AG04450 (cell line): Measurements from ENCODE around the gene PLEKHG3. TPM values are rescaled to one million over a fixed set of nuclear protein-coding genes. Genes with fewer than 3 reads are reported as not detected.

Experiments used
- CTCF ChIA-PET: fragments of 300-600, 350-600 bp; formaldehyde crosslinking; extraction: SDS; loops from one replicate; lab custom pipeline; 2022; ENCODE audit warnings: antibody characterized with exemption, inconsistent platforms; lab: Charles Lee
- POLR2A ChIA-PET: fragments of 350-600 bp; formaldehyde crosslinking; extraction: SDS; loops from one replicate; lab custom pipeline; 2021; ENCODE audit warnings: antibody characterized with exemption, inconsistent platforms; lab: Yijun Ruan, JAX
- DNase-seq: peaks from one replicate; pipeline ENCODE4 v3.0.0-alpha.2; 2011; ENCODE audit warnings: low read depth, low spot score
- H3K27ac ChIP-seq: one replicate; pipeline ENCODE4 v1.5.1; 2012; ENCODE audit warnings: low read depth, low read length, control low read depth
- H3K27me3 ChIP-seq: one replicate; pipeline ENCODE4 v1.6.0; 2012; ENCODE audit warnings: low read length; ENCODE audit not compliant: control insufficient read depth, insufficient read depth
- H3K4me3 ChIP-seq: 2 replicates; pipeline ENCODE4 v1.5.1; 2011; ENCODE audit warnings: mild to moderate bottlenecking, low read depth, low read length, control low read depth
- H3K9me3 ChIP-seq: 2 replicates; pipeline ENCODE4 v1.5.1; 2012; ENCODE audit warnings: low read length; ENCODE audit not compliant: control insufficient read depth, insufficient read depth
- CTCF ChIP-seq: IDR thresholded peaks from 2 replicates; pipeline ENCODE4 v1.5.1; 2011; ENCODE audit warnings: low read depth, low read length, control low read depth, inconsistent platforms
- polyA plus RNA-seq: library from polyadenylated mRNA; depleted of rRNA; stranded (reverse); fragments of >200 nt; gene quantifications from 2 replicates; pipeline ENCODE4 v1.2.3, GENCODE V29; 2011

Gene PLEKHG3
- polyA plus RNA-seq, 1 experiment = 6.6 TPM

- Histone ChIP-seq H3K27me3 (peaks cover 11% of the 10 kb centered on the region), H3K9me3 (no peaks in the 10 kb centered on the region), H3K27ac (no peak overlapping the region), H3K4me3 (no peak overlapping the region)
- no peak for DNase-seq
- POLR2A ChIA-PET = no interaction called here
- CTCF ChIA-PET = interaction anchor here (0.7 to 8.2 kb wide), 2 partner anchors 70 to 217 kb away, joined by 3 to 95 read pairs; no protein-coding TSS in a partner anchor
- TF ChIP-seq CTCF = no peak
These were observed 29.4 kb upstream of the PLEKHG3 start for GRCh38 chr14:64674829-64675228.

GRCh38 chr14:64675312-64675711, 28.9 kb upstream of the PLEKHG3 start:
- ChIA-PET CTCF (interaction anchor here (8.2 kb wide), 1 partner anchor 216 kb away, joined by 95 read pairs; no protein-coding TSS in a partner anchor), POLR2A (no interaction called here)
- H3K27ac ChIP-seq = no peak overlapping the region
- no peak overlapping the region for H3K4me3 ChIP-seq
- DNase-seq = no peak
- no peaks in the 10 kb centered on the region for H3K9me3 ChIP-seq
- H3K27me3 ChIP-seq = peaks cover 11% of the 10 kb centered on the region
- TF ChIP-seq CTCF = no peak

GRCh38 chr14:64676410-64677008, 27.7 kb upstream of the PLEKHG3 start:
- Histone ChIP-seq H3K27ac (no peak overlapping the region), H3K27me3 (peaks cover 11% of the 10 kb centered on the region), H3K4me3 (no peak overlapping the region), H3K9me3 (no peaks in the 10 kb centered on the region)
- CTCF ChIA-PET = interaction anchor here (0.6 kb wide), 1 partner anchor 8 kb away, joined by 5 read pairs; no protein-coding TSS in a partner anchor
- no peak for DNase-seq
- no peak for TF ChIP-seq CTCF
- POLR2A ChIA-PET = no interaction called here

- Histone ChIP-seq H3K9me3 (no peaks in the 10 kb centered on the region), H3K27ac (no peak overlapping the region), H3K4me3 (no peak overlapping the region), H3K27me3 (peaks cover 9% of the 10 kb centered on the region)
- no peak for DNase-seq
- TF ChIP-seq CTCF = no peak
- ChIA-PET CTCF (interaction anchor here (1.2 kb wide), 1 partner anchor 8 kb away, joined by 7 read pairs; no protein-coding TSS in a partner anchor), POLR2A (no interaction called here)
These were observed 24.1 kb upstream of the PLEKHG3 start for GRCh38 chr14:64680013-64680713.

- CTCF ChIA-PET = interaction anchor here (1.2 kb wide), 1 partner anchor 9 kb away, joined by 7 read pairs; no protein-coding TSS in a partner anchor
- DNase-seq = no peak
- POLR2A ChIA-PET = interaction anchor here (0.6 to 0.7 kb wide), 2 partner anchors 23 to 70 kb away, joined by 3 to 12 read pairs; partner anchors contain the start of gene PLEKHG3
- Histone ChIP-seq H3K9me3 (no peaks in the 10 kb centered on the region), H3K27me3 (peaks cover 4% of the 10 kb centered on the region), H3K27ac (no peak overlapping the region), H3K4me3 (no peak overlapping the region)
- TF ChIP-seq CTCF = no peak
These were observed 23.5 kb upstream of the PLEKHG3 start for GRCh38 chr14:64680714-64681065.
